Activated CD4-positive, alpha-beta T cell treated with anti-CD3 and anti-CD28 coated beads, Interleukin-2, Interleukin-6, amounts not matched to agents 100 ng/mL and 50 ng/mL, durations not matched to agents 16 hours and 8 hours (primary cell): ENCODE results near the gene OSTC.
"Not testable (repeated sequence)": the region's sequence is repeated elsewhere in the genome, so short reads cannot be mapped to it uniquely, and the experiment has no call there.

Source experiments
- DNase-seq: peaks from one replicate; pipeline ENCODE4 v3.0.0-alpha.2; 2020

Gene OSTC

GRCh38 chr4:108649863-108650211 lies 562 bp upstream of the OSTC start:
- no peak for DNase-seq

DNA sequence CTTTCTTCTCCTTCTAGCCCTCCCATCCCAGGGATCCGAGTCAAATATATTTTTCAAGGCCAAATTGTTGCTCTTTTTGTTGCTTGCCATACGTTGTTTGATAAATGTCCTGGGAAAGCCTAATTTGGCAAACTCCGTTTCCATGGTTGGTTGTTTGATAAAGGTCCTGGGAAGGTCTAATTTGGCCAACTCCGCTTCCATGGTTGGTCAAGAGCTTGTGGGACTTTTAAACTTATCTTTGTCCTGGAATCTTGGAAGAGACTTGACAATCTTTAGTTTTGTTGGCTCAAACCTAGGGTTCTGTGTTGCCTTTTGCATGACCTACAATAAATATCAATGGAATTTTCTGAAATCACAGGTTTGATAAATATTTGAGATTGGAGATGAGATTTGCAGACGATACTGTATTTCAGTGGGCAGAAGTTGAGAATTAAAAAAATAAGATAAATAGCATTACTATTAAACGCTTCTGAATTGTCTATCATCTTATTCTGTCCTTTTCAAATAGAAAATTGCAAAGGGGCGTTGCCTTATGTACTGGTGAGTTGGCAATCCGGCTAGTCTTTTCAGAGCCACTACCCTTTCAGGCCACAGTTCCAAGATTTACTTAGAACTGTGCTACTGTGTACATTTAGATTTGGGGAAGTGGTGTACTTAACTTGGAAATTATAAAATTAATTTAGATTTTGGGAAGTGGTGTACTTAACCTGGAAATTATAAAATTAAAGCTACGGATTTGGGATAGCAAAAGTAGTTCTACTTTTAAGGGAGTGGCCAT lies 804 bp downstream of the OSTC start:
- DNase-seq: peak; percentile 21

GRCh38 chr4:108662629-108663028 lies 12.2 kb downstream of the OSTC start:
- DNase-seq: no peak

DNA sequence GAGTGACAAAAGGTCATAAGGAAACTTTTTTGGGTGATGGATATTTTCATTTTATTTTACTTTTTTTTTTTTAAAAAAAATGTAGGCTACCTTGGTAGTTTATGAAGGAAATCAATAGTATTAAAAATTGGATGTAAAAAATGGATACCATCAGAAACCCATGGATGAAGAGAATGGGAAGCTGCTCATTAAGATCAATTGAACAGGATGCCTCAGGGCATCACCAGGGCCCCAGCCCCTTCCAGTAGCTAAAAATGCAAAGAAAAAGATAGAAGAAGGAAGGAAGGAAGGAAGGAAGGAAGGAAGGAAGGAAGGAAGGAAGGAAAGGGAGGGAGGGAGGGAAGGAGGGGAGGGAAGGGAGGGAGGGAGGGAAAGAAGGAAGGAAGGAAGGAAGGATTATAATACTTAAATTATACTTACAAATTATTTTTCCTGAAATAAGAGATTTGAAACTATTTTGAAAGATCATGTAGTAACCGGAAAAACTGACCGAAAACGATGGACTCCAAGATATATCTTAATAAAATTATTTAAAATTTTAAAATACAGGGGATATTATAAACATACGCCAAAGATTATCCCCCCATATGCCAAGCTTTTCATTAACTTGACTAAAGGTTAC lies 24.1 kb downstream of the OSTC start:
- DNase-seq: no peak

GRCh38 chr4:108681321-108681809 lies 31.0 kb downstream of the OSTC start:
- DNase-seq: no peak

DNA sequence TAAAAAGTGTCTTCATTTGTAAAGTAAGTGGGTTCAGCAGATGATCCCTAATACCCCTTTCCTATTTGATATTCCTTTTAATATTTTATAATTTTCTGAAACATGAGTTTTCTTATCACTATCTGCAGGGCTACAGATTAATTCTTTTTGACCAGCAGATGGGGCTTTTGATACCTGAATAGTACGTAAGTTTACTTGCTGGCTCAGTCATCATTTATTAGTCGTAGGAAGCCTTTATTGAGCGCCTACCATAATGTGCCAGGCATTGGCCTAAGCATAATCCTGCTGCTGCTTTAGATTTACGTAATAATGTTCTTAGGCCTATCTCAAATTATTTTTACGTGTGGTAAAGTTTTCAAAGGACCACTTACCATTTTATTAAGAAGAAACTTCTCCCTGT lies 33.1 kb downstream of the OSTC start:
- peak; percentile 8 for DNase-seq

DNA sequence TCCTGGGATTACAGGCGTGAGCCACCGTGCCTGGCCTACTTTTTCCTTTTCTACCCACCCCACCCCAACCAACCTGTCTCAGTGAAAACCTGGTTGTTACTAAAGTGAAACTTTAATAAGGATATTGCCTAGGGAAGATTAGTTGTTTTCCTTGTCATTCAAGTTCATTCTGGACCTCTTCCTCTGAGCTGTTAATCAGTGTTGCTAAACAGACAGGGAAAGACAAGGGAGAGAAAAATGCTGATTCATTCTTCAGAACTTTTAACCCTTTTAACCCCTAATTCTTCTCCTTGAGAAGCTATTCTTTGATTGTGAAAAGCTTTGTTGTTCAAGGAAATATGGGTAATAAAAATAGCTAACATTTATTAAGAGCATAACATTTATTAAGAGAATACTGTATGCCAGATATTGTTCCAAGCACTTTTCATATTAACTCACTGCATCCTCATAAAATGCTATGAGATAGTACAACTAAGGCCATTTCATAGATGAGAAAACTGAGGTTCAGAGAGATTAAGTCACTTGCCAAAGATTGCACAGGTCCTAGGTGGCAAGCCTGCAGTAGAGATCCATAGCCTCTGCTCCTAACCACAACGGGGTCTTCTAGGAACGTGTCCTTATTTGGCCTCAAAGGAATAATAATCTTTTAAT lies 34.8 kb downstream of the OSTC start:
- DNase-seq: no peak

DNA sequence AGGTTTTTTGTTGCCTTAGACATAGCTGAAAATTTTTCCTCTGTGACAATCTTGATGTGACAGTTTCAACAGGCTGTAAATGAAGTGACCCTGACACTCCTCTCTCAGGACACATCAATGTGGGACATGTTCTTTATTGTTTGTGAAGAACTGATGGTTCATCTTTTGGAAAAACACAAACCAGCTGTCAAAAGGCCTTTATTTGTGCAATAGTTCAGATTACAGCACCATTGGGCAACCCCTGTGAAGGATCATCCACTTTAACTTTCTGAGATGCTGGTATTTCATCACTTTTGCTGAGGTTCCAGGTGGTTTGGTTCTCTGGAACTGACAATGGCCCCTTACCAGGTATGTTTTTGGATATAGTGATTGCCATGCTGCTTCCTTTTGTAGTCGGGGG lies 40.3 kb downstream of the OSTC start:
- DNase-seq: no peak

DNA sequence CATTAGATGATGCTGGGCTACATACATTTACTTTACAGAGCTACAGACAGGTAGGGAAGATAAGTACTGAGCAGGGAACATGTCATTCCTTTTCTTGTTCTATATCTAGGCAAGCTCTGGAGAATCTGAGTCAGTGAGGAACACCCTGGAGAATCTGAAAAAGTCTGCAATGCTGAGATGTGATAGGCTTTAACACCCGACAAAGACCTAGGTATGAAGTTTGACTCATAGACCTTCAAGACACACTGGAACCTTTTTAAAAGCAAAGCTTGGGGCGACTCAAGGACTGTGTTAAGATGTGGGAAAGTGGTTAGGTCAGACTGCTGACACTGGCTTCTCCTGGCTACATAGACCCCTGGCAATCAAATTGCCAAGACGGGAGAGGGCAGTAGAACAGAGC lies 42.8 kb downstream of the OSTC start:
- no peak for DNase-seq

DNA sequence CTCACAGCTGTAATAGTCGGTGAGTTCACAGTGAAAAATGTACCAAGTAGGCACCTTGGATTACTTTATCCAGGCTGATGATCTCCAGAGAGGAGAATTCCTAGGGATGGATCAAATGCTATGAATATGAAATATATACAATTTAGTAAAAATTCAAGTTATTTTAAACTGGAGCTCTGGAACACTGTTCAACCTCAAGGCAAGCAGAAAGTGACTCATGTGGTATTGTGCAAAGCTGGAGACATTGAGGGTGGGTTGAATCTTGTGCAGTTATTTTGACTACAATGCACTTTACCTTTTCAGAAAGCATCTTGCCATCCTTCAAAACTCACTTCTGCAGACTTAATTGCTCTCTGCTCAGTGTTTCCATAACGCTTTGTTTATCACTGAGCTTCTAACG lies 43.4 kb downstream of the OSTC start:
- no peak for DNase-seq

- DNase-seq: no peak
These were observed 44.0 kb downstream of the OSTC start for GRCh38 chr4:108694423-108694822.

- DNase-seq: no peak
These were observed 44.7 kb downstream of the OSTC start for GRCh38 chr4:108695062-108695461.

DNA sequence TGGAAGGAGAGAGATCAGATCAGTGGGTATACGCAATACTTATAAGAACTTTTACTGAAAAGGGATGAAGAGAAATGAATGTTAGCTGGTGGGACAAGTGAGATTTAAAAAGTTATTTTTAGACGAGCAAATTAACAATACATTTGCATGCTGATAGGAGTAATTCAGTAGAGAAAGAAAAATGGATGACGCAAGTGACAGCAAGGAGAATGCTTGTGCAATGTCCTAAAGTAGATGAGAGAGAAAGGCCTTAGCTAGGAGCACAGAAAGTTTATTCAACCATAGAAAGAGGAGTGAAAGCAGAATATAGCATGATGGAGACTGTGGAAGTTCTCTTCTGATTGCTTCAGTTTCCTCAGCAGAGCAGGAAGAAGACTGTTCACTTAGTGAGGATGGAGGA lies 45.8 kb downstream of the OSTC start:
- no peak for DNase-seq

DNA sequence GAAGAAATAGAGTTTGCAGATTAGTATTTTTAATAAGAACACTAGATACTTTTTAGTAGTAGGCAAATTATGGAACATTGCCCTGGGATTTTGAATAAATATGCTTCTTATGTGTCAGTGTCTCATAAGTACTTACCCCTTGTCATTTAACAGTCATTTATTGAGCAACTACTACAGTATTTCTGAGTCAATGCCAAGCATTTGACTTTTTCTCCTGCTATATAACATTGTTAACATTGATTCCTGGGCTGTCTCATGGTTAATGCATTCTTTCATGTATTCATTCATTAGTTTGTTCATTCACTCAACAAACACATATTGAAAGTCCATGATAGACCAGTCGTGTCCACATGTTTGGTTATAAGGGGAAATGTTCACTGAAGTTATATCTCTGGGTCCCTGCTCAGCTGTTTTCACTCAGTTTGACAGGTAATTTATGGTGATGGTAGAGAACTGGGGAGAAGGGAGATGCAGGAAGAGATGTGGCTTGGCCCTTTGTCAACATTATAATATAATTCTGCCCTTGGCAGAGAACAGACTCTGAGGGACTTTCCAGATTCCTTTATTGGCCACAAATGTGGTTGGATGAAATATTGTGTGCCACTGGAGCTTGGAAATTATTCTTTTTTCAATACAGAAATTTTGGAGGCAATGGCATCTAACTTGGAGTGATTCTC lies 49.8 kb downstream of the OSTC start:
- no peak for DNase-seq

DNA sequence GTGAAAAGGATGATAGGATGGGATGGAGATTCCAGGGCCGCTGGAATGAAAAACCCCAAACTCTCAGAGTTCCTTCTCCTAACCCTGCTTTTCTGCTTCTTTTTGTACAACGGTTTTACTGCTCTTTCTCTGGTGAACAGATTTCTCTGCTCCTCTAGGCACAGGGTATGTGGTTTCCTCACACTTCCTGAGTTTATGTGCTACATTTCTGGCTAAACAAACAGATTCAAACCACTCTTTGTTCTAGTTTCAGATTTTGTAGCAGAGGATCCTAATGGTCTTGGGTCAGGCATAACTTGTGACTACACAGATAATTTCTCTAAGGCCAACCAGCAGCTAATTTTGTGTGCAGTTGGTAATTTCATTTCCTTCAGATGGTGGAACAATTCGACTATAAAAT lies 52.6 kb downstream of the OSTC start:
- DNase-seq: no peak

GRCh38 chr4:108703370-108703769 lies 53.0 kb downstream of the OSTC start:
- no peak for DNase-seq

DNA sequence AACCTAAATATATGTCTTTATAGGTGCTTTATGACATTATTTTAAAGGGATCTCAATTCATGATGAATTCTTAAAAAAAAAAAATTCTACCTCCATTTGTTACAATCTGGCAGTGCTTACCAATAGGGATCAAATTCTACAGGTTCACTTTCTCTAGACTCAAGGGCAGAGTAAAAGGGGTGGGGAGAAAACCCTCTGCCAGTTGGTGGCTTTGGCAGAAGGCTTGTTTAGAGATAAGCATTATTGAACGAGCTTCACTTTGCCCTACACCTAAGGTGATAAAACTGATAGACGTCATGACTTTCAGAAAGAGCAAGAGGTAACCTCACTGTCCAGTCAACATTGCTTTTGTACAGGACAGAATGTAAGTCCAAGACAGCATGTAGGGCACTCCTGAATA lies 53.6 kb downstream of the OSTC start:
- DNase-seq: no peak

GRCh38 chr4:108706289-108706688 lies 55.9 kb downstream of the OSTC start:
- no peak for DNase-seq

DNA sequence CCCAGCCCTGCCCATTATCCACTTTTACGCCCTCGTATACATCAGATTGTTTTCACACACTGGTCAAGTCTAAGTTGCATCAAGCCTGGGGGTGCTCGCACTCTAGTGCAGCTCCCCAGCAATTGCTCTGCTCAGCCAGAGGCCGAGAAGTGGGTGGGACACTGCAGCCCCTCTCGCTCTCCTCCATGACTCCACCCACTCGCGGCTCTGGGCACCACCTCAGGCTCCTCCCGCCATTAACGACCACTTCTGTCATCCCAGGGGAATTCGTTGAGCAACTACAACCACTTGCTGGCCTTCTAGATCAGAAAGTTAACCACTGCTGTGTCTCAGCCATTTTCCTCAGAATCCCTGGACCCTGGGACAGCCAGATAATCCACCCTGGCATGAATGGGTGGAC lies 58.8 kb downstream of the OSTC start:
- DNase-seq: no peak

DNA sequence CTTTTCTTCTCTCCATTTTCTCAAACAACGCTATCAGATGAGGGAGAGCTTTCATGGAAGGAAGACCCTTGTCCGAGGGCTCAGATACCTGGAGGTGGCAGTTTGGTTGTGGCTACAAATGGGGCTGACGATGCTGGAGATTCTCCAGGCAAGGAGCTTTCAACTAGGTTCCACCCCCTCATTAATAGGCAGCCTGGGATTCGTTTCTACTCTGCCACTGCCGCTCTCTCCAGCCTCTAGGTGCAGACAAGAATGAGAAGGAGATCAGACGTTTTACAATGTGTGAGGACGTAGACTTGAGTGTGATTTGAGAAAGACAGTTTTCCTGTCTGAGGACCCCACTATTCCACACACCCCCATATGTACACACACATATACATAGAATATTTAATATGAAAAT lies 59.3 kb downstream of the OSTC start:
- no peak for DNase-seq

DNA sequence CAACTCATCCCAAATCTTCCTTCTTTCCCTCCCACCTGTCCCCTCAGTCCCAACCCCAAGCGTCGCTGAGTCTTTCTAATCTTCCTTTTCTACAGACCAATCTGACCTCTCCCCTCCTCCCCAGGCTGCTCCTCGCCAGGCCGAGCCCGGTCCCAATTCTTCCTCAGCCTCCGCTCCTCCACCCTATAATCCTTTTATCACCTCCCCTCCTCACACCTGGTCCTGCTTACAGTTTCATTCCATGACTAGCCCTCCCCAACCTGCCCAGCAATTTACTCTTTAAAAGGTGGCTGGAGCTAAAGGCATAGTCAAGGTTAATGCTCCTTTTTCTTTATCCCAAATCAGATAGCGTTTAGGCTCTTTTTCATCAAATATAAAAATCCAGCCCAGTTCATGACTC lies 60.2 kb downstream of the OSTC start:
- not testable (repeated sequence) for DNase-seq

DNA sequence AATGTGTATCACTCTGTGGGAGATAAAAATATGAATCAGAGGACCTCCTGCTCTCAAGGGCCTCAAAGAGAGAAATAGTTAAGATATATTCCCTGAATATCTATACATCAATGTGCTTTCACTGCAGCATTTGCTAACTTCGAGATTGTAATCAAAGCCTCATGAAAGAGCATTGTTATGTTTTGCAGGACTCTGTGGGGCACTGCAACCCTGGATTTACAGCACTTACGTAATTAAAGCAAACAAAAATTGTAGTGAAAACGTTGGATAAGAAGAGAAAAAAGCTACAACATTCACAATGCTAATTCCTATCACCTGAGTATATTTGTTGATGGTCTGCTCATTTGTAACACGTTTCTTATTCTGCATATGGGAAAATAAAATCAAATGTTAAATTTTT lies 64.5 kb downstream of the OSTC start:
- DNase-seq: no peak

- no peak for DNase-seq
These were observed 65.9 kb downstream of the OSTC start for GRCh38 chr4:108716340-108716739.

DNA sequence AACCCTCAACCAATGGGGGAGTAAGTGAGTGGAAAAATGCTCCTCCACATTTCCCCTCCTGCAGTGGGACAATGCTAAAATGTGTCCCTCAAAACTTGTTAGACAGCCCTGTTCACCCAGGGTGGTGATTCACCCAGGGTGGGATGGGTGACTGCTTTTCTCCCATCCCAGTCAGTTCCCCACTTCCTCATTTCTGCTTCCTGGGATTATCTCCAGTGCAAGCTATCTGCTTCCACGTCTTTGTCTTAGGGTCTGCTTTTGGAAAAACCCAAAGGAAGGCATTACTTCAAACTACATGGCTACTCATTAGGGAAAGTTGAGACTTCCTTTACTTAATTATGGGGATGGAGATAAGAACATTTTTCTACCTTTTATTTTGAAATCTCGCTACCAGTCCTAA lies 67.0 kb downstream of the OSTC start:
- no peak for DNase-seq
